ENCODE data around the gene IL17RD. TPM values are rescaled to one million over a fixed set of nuclear protein-coding genes. Genes with fewer than 3 reads are reported as not detected.

The IL17RD gene
- total RNA-seq, 1 donor from 2014 or later, result 0.09 TPM

GRCh38 chr3:57154470-57155309, 10.5 kb downstream of the IL17RD start:
- no peak for DNase-seq (ENCODE audit: low spot score)
- Mint-ChIP-seq H3K36me3 (ENCODE audit: low read depth) (no peaks in the 10 kb centered on the region), H3K9me3 (no peaks in the 10 kb centered on the region), H3K27ac (no peak overlapping the region), H3K27me3 (ENCODE audit: low read depth) (peaks cover 46% of the 10 kb centered on the region), H3K4me1 (ENCODE audit: low read depth) (peaks cover 8% of the 10 kb centered on the region), H3K4me3 (ENCODE audit: low read depth) (no peak overlapping the region)
- intact Hi-C loops (cut with micrococcal nuclease), result no loop called here

- intact Hi-C loops (cut with micrococcal nuclease), result no loop called here
- no peak for DNase-seq (ENCODE audit: low spot score)
- Mint-ChIP-seq H3K27ac (no peak overlapping the region), H3K4me1 (ENCODE audit: low read depth) (no peaks in the 10 kb centered on the region), H3K4me3 (ENCODE audit: low read depth) (no peak overlapping the region), H3K36me3 (ENCODE audit: low read depth) (no peaks in the 10 kb centered on the region), H3K9me3 (no peaks in the 10 kb centered on the region), H3K27me3 (ENCODE audit: low read depth) (peaks cover 35% of the 10 kb centered on the region)
Observed at GRCh38 chr3:57152151-57153143, 12.7 kb downstream of the IL17RD start.

DNA sequence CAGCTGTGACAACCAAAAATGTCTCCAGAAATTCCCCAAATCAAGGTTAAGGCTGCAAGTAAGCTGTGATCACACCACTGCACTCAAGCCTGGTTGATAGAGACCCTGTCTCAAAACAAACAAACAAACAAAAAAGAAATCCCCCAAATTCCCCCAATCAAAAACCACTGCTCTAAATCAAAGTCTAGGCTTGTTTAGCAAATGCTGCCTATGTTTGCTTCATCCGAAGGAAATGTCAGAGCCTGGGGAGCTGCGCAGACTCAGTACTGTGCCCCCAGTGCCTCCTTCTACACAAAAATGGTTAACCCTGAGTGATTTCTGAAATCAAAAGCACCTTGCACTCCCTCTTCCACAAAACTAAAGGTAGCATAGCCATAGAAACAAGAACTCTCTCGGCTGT, 13.4 kb downstream of the IL17RD start:
- H3K4me1 Mint-ChIP-seq (ENCODE audit: low read depth), result no peaks in the 10 kb centered on the region
- H3K27ac Mint-ChIP-seq, result no peak overlapping the region
- intact Hi-C loops (cut with micrococcal nuclease), result no loop called here
- peaks cover 30% of the 10 kb centered on the region for H3K27me3 Mint-ChIP-seq (ENCODE audit: low read depth)
- no peaks in the 10 kb centered on the region for H3K9me3 Mint-ChIP-seq
- no peaks in the 10 kb centered on the region for H3K36me3 Mint-ChIP-seq (ENCODE audit: low read depth)
- no peak overlapping the region for H3K4me3 Mint-ChIP-seq (ENCODE audit: low read depth)
- no peak for DNase-seq (ENCODE audit: low spot score)

- H3K36me3 Mint-ChIP-seq (ENCODE audit: low read depth), result no peaks in the 10 kb centered on the region
- DNase-seq (ENCODE audit: low spot score), result no peak
- no peak overlapping the region for H3K4me3 Mint-ChIP-seq (ENCODE audit: low read depth)
- intact Hi-C loops (cut with micrococcal nuclease), result no loop called here
- H3K9me3 Mint-ChIP-seq, result no peaks in the 10 kb centered on the region
- H3K4me1 Mint-ChIP-seq (ENCODE audit: low read depth), result no peaks in the 10 kb centered on the region
- H3K27ac Mint-ChIP-seq, result no peak overlapping the region
- H3K27me3 Mint-ChIP-seq (ENCODE audit: low read depth), result peaks cover 25% of the 10 kb centered on the region
Observed at GRCh38 chr3:57151021-57151449, 14.1 kb downstream of the IL17RD start.

DNA sequence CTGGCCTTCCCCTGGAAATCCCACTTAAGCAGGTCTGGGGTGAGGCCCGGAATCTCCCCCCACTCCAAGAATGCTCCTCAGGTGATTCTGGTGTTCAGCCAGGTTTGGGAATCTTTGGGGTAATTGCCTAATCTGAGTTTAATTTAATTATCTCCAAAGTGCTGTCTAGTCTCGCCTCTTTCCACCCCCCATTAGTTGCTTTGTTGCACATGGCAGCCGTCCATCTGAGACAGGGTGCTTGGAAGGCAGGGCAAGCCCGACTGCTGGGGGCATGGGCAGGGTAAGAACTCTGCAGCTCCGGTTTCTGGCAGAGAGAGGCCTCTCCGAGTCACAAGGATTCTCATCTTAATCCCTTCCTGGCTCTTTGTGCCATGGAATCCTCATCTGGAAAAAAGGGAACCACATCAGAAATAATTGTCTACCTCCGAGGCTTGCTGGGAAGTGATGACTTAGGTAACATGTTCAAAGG, 15.0 kb downstream of the IL17RD start:
- intact Hi-C loops (cut with micrococcal nuclease), result no loop called here
- Mint-ChIP-seq H3K4me1 (ENCODE audit: low read depth) (no peaks in the 10 kb centered on the region), H3K36me3 (ENCODE audit: low read depth) (no peaks in the 10 kb centered on the region), H3K9me3 (no peaks in the 10 kb centered on the region), H3K27me3 (ENCODE audit: low read depth) (peaks cover 23% of the 10 kb centered on the region), H3K27ac (no peak overlapping the region), H3K4me3 (ENCODE audit: low read depth) (no peak overlapping the region)
- DNase-seq (ENCODE audit: low spot score), result no peak

DNA sequence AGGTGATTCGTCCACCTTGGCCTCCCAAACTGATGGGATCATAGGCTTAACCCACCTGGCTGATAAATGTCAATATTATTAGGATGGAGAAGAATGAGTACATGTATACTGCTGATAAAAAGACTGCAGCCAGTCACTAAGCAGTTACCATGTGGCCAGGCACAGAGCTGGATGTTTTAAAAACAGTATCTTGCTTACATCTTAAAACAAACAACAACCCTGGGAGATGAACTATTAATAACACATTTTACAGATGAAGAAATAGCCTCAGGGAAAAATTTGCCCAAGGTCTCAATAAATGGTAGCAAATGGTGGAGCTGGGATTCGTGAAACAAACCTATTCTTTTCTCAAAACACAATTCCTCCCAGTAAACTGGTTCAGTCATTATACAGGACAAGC, 18.1 kb downstream of the IL17RD start:
- H3K4me1 Mint-ChIP-seq (ENCODE audit: low read depth), result no peaks in the 10 kb centered on the region
- intact Hi-C loops (cut with micrococcal nuclease), result no loop called here
- H3K27ac Mint-ChIP-seq, result no peak overlapping the region
- no peaks in the 10 kb centered on the region for H3K9me3 Mint-ChIP-seq
- H3K36me3 Mint-ChIP-seq (ENCODE audit: low read depth), result no peaks in the 10 kb centered on the region
- H3K4me3 Mint-ChIP-seq (ENCODE audit: low read depth), result no peak overlapping the region
- H3K27me3 Mint-ChIP-seq (ENCODE audit: low read depth), result peaks cover 32% of the 10 kb centered on the region
- no peak for DNase-seq (ENCODE audit: low spot score)

- H3K4me1 Mint-ChIP-seq (ENCODE audit: low read depth), result no peaks in the 10 kb centered on the region
- intact Hi-C loops (cut with micrococcal nuclease), result no loop called here
- no peak for DNase-seq (ENCODE audit: low spot score)
- no peaks in the 10 kb centered on the region for H3K36me3 Mint-ChIP-seq (ENCODE audit: low read depth)
- no peak overlapping the region for H3K4me3 Mint-ChIP-seq (ENCODE audit: low read depth)
- peaks cover 28% of the 10 kb centered on the region for H3K27me3 Mint-ChIP-seq (ENCODE audit: low read depth)
- H3K9me3 Mint-ChIP-seq, result no peaks in the 10 kb centered on the region
- H3K27ac Mint-ChIP-seq, result no peak overlapping the region
Observed at GRCh38 chr3:57145852-57146251, 19.3 kb downstream of the IL17RD start.

DNA sequence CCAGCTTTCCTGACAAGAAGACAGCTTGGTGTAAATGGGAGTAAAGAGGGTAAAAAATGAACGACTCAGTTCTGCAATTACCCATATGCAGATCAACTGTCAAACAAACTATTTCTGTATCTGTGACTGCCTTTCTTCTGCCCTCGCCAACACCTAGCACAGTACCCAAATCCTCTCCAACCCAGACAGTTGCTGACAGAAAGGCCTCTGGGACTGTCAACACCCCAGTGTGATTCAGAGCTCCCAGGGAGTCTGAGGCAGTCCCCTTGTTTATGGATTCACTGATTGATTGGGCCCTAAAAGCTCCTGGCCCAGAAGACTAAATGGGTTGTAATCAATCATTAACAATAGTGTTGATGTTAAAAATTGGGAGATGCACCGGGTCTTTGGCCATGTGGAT, 20.2 kb downstream of the IL17RD start:
- intact Hi-C loops (cut with micrococcal nuclease), result no loop called here
- no peak overlapping the region for H3K4me3 Mint-ChIP-seq (ENCODE audit: low read depth)
- H3K27ac Mint-ChIP-seq, result no peak overlapping the region
- H3K36me3 Mint-ChIP-seq (ENCODE audit: low read depth), result no peaks in the 10 kb centered on the region
- no peaks in the 10 kb centered on the region for H3K4me1 Mint-ChIP-seq (ENCODE audit: low read depth)
- H3K27me3 Mint-ChIP-seq (ENCODE audit: low read depth), result peaks cover 29% of the 10 kb centered on the region
- no peaks in the 10 kb centered on the region for H3K9me3 Mint-ChIP-seq
- no peak for DNase-seq (ENCODE audit: low spot score)

DNA sequence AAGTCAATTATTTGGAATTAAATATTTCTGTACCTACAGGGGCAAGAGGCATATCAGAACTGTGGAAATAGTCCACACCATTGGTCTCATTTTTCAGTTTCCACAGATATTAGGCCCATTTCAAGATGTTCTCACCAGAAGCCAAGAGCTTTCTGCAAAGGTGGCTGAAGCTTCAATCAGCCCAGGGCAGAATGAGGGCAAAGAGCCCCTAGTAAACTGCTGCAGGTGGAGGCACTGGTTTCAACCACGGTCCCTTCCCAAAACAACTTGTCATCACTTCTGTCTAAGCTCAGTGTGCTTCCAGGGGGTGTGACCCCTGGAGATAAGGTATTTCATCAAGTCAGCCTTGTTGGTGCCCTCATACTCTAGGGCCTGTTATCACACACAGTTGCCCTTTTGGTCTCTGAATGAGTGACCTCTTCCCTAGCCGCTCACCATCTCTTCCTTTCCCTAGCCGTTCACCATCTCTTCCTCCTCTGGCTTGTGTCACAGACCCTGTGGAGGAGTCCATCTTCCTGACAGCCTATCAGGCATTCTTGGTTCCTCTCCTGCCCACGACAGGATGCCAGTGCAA, 21.2 kb downstream of the IL17RD start:
- H3K27ac Mint-ChIP-seq, result no peak overlapping the region
- no peak for DNase-seq (ENCODE audit: low spot score)
- H3K4me1 Mint-ChIP-seq (ENCODE audit: low read depth), result no peaks in the 10 kb centered on the region
- H3K9me3 Mint-ChIP-seq, result no peaks in the 10 kb centered on the region
- H3K4me3 Mint-ChIP-seq (ENCODE audit: low read depth), result no peak overlapping the region
- peaks cover 34% of the 10 kb centered on the region for H3K27me3 Mint-ChIP-seq (ENCODE audit: low read depth)
- intact Hi-C loops (cut with micrococcal nuclease), result no loop called here
- H3K36me3 Mint-ChIP-seq (ENCODE audit: low read depth), result no peaks in the 10 kb centered on the region

- H3K4me3 Mint-ChIP-seq (ENCODE audit: low read depth), result no peak overlapping the region
- intact Hi-C loops (cut with micrococcal nuclease), result no loop called here
- H3K27ac Mint-ChIP-seq, result no peak overlapping the region
- H3K4me1 Mint-ChIP-seq (ENCODE audit: low read depth), result no peaks in the 10 kb centered on the region
- H3K9me3 Mint-ChIP-seq, result no peaks in the 10 kb centered on the region
- H3K36me3 Mint-ChIP-seq (ENCODE audit: low read depth), result no peaks in the 10 kb centered on the region
- DNase-seq (ENCODE audit: low spot score), result no peak
- peaks cover 42% of the 10 kb centered on the region for H3K27me3 Mint-ChIP-seq (ENCODE audit: low read depth)
Observed at GRCh38 chr3:57142411-57142723, 22.8 kb downstream of the IL17RD start.

DNA sequence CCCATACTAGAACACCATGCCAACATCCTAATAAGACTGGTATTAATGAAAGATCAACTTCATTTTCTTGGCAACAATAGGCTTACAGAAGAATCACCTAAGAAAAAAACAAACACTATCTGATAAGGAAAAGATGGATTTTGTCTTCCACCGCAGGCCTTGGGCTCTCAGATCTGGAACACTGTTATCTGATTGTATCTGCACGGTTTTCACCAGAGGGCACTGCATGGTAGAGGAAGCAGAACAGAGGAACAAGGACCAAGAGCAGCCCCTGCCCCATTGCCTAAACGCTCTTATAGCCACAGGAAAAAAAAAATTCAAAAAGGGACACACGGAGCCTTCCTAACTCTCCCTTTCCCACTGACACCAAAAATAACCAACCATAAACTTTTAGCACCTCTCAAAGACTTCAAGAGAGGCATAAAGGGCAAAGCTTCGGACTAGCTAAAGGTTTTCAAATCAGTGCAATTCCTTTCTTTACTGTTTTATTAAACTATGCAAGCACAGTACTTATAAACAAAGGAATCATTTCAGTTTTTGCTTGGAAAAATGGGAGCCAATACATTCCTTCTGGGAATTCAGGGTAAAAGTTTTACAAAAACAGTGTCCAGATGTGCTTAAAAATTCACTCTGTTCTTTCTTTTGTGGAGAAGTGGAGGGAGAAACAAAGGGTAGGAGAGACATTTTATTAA, 23.3 kb downstream of the IL17RD start:
- H3K27ac Mint-ChIP-seq, result no peak overlapping the region
- H3K27me3 Mint-ChIP-seq (ENCODE audit: low read depth), result peaks cover 46% of the 10 kb centered on the region
- H3K4me3 Mint-ChIP-seq (ENCODE audit: low read depth), result no peak overlapping the region
- no peaks in the 10 kb centered on the region for H3K4me1 Mint-ChIP-seq (ENCODE audit: low read depth)
- H3K9me3 Mint-ChIP-seq, result no peaks in the 10 kb centered on the region
- intact Hi-C loops (cut with micrococcal nuclease), result no loop called here
- DNase-seq (ENCODE audit: low spot score), result no peak
- no peaks in the 10 kb centered on the region for H3K36me3 Mint-ChIP-seq (ENCODE audit: low read depth)

GRCh38 chr3:57140894-57141293, 24.3 kb downstream of the IL17RD start:
- Mint-ChIP-seq H3K36me3 (ENCODE audit: low read depth) (no peaks in the 10 kb centered on the region), H3K9me3 (no peaks in the 10 kb centered on the region), H3K4me1 (ENCODE audit: low read depth) (no peaks in the 10 kb centered on the region), H3K27me3 (ENCODE audit: low read depth) (peaks cover 51% of the 10 kb centered on the region), H3K27ac (no peak overlapping the region), H3K4me3 (ENCODE audit: low read depth) (no peak overlapping the region)
- DNase-seq (ENCODE audit: low spot score), result no peak
- intact Hi-C loops (cut with micrococcal nuclease), result no loop called here

All from activated T-helper 2 cell treated with anti-CD3 and anti-CD28 coated beads, Interferon-gamma antibody, Interleukin-2, Interleukin-4, amounts not matched to agents 10 μg/mL and 5 μg/mL and 100 μg/mL, durations not matched to agents 14 hours and 24 hours and 36 hours (primary cell).